HG02571 (cell line): ENCODE results near the gene WDR74.
A peak's percentile ranks its signal among the peaks of the same experiment; 100 is the strongest.
"Not testable (repeated sequence)": the region's sequence is repeated elsewhere in the genome, so short reads cannot be mapped to it uniquely, and the experiment has no call there.

ENCODE experiments used
- ATAC-seq: cut with Tn5 transposase; IDR thresholded peaks from one replicate; pipeline ENCODE4 v1.9.1; 2021; ENCODE audit warnings: mild to moderate bottlenecking, moderate library complexity; ENCODE audit not compliant: unreplicated experiment

The WDR74 gene

DNA sequence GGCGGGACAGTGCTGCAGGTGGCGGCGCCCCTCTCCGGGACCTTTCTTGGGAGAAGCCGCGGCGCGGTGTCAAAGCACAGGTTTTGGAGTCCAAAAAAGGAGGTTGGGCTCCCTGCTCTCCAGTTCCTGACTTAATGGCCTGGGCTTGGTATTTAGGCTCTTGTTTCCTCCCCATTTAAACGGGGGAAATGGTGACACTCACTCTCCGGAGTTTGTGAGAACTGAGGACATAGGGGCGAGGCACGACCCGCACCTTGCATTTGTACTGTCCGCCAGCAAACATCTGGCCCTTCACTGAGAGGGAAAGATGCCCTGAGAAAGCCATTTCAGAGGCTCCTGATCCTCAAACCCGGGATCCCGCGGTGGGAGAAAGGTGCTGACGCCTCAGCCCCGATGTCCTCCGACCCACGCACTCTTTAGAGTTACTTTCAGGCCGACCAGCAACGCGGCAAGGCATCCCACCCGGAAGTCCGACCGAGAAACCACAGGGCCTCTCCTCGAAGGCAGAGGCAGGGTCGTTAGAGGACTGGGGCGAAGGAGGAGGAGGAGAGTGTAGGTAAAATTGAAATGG is 2.9 kb upstream of the WDR74 start:
- ATAC-seq, result no peak

DNA sequence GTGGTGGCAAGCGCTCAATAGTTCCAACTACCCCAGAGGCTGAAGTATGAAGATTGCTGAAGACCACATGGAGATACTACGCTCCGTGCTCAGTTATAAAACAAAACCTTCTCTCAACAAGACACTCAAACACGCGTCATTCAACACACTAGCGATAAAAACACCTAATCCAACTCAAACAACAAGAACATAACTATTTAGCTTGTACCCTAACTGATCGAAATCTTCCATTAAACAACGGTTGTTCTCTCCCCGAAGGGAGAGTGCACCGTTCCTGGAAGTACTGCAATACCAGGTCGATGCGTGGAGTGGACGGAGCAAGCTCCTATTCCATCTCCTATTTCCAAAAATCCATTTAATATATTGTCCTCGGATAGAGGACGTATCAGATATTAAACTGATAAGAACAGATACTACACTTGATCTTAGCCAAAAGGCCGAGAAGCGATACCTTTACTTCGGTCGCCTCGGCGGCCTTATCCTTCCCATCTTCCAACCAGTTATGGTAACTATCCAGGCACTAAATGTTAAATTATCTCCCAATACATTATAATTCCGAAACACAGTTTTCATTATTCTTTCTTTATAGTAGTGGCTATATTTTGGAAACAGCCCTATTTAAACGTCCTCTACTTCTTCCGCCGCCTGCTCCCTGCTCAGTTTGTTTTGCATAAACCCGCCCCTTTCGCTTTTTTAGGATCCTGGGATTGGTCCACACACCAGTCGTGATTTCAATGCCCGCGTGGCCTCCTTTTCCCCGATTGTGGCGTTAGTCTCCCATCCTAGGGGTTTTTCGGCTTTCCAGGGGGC is 2.2 kb upstream of the WDR74 start:
- ATAC-seq, result peak; percentile 44

- ATAC-seq, result peak; percentile 6
Observed at GRCh38 chr11:62840721-62841360, 1.5 kb upstream of the WDR74 start.

GRCh38 chr11:62835336-62835735 is 4.1 kb downstream of the WDR74 start:
- ATAC-seq, result no peak

GRCh38 chr11:62832336-62833234 is 6.8 kb downstream of the WDR74 start, which contains the start of gene TEX54:
TSS of gene TEX54 (minus strand) at chr11:62832841.
- peak; percentile 3 for ATAC-seq

DNA sequence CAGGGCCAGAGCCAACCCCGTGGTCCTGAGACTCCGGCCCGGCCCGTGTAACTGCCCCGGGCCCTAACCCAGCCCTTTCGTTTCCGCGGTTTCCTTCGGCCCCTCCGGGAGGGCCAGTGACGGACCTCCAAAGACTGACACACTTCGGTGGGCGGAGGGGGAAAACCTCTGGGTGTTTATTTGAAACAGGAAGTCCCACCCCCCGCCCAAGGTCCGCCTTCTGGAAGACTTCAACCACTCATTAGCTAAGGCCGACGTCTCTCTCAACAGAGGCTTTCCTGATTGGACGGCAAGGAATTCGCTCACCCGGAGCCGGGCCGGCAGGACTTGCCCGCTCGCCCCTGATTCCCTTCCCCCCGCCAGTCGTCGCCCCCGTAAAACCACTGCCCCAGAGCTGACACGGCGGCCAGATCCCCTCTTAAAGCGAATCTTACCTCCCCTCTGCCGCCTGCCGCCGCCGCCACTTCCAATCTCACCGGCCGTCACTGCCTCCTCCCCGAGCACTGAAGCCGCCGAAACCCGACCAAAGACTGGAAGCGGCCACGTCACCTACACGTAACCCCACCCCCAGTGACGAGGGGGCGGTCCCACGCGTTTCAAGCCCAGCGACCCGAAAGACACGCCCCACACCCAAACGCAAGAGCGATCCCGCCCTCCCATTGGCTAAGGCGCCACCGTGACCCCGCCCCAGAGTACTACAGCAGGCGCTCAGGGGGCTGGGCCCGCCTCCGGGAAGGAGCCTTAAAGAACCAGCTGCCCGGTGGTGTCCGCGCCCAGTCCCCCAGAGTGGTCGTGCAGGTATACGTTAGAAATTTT is 7.7 kb downstream of the WDR74 start, which contains the start of gene STX5:
Gene STX5 (minus strand): TSS at position 532 of the 816 bp plus-strand sequence. CDS start 808 bp downstream, outside the sequence.
- peak; percentile 81 for ATAC-seq

GRCh38 chr11:62830904-62831519 is 8.4 kb downstream of the WDR74 start:
- ATAC-seq, result no peak

DNA sequence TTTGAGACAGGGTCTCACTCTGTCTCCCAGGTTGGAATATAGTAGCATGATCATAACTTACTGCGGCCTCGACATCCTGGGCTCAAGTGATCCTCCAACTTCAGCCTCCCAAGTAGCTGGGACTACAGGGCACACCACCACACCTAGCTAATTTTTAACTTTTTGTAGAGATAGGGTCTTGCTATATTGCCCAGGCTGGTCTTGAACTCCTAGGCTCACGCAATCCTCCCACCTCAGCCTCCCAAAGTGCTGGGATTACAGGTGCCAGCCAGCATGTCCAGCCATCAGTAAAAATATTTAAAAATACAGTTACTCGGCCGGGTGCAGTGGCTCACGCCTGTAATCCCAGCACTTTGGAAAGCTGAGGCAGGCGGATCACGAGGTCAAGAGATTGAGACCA is 11.3 kb downstream of the WDR74 start:
- ATAC-seq, result not testable (repeated sequence)

- ATAC-seq, result no peak
Observed at GRCh38 chr11:62823677-62824076, 15.7 kb downstream of the WDR74 start.

DNA sequence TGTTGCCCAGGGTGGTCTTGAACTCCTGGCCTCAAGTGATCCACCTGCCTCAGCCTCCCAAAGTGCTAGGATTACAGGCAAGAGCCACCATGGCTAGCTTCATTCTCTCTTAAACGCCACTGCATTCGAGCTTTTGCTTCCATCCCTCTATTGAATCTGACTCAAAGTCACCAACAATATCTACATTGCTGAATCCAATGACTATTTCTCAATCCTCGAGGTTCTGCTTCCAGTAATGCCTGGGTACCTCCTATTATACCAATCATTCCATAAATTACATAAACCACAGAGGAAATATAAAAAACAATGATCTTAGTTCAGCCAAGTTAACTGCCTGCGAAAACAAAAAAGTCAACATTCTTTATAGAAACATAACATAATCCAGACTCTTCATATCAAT is 22.3 kb downstream of the WDR74 start:
- no peak for ATAC-seq

GRCh38 chr11:62816557-62816956 is 22.8 kb downstream of the WDR74 start:
- no peak for ATAC-seq

- no peak for ATAC-seq
Observed at GRCh38 chr11:62811659-62812058, 27.7 kb downstream of the WDR74 start.

GRCh38 chr11:62810748-62811147 is 28.6 kb downstream of the WDR74 start:
- ATAC-seq, result no peak

DNA sequence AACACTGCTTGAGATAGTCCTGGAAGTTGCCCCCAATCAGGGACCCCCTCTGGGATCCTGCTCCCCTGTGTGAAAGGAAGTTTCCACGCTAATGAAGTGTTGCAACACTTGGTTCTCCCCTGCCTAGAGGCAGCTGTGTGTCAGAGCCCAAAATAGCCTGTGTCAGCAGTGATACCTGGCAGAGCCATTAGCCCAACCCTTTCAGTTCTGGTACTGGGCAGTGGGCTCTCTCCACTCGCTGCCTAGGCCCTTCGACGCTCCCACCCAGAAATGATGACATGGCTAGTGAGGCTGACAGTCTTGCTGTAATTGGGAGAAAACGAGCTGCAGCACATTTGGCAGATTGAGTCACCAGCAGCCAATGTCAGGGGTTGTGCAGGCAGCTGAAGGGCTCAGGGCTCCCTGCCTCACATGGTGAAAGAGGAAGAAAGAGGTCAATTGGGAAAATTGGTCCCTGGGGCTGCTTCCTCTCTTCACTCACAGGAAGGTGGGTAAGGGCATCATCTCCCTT is 32.7 kb downstream of the WDR74 start:
- ATAC-seq, result no peak

DNA sequence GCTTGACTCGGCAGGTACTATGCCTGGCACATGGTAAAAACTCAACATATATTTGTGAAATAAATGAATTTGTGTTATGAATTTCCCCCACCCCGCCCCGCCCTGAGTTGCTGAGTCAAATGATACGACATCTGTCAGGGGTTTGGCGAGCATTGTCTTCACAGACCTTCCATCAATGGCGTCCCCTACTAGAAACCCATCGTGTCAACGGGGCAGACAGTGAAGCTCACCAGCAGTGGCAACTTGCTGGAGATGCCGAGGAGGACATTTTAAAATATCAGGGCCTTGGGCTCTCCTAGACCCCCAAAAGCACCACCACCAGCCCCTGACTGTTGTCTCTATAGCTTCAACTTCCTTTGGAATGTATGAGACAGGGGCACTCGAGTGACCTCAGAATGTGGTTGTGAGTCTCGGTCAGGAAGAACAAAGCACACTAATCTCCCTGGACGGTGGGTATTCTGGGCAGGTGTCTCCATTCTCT is 33.4 kb downstream of the WDR74 start:
- ATAC-seq, result no peak

- ATAC-seq, result peak; percentile 76
Observed at GRCh38 chr11:62805076-62805892, 34.1 kb downstream of the WDR74 start, which contains the start of gene NXF1. TSS of gene NXF1 (minus strand) at chr11:62805440. CDS start at chr11:62805356, 84 bp downstream.

- no peak for ATAC-seq
Observed at GRCh38 chr11:62804310-62805075, 34.9 kb downstream of the WDR74 start.
